Kidney glomerular epithelial cell (primary cell): Measurements from ENCODE around the gene ABCC6.
A peak's percentile ranks its signal among the peaks of the same experiment; 100 is the strongest.
"Not testable (repeated sequence)": the region's sequence is repeated elsewhere in the genome, so short reads cannot be mapped to it uniquely, and the experiment has no call there.

Experiments
- DNase-seq: peaks from one replicate; lab custom pipeline; 2025; lab: John Stamatoyannopoulos, UW

Gene ABCC6

DNA sequence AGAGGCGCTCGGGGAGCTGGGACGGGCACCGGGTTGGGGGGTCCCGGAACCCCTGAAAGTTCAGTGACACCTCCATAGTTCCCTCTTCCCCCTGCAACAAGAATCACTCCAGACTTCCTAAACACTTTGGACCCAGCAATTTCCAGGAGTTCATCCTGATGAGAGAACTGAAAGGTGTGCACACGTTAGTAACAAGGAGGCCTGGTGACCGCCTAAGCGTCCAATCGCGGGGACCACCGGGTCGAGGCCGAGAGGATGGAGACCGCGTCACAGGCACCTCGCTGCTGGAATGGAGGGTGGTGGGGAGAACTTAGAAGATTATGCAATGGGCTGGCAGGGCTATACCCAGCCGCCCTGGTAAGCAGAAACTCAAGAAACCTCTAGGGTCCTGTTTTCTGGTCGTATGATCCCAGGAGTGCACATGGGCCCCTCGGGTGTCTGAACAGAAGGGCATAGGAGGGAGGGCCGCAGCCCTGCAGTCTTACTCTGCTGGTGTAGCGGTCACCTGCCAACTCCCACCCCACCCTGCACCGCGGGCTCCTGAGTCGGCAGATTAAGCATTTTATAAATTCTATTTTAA is 458 bp upstream of the ABCC6 start:
- not testable (repeated sequence) for DNase-seq

DNA sequence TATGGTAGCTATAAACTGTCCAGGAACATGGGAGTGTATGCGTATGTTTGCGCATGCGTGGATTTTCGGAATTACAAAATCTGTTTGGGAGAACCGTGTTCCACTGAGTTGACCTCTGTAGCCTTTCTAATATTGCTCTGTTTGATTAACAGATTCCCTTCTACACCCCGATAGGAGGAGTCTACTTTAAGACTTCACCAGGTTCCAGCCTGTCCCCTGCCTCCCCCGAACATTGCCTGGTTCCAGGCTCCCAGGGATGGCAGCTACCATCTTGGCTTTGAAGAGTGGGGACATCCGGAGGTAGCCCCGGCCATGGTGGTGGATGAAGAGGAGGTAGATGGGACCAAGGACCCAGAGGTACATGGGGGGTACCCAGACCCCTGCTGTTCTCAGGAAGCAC is 1.9 kb downstream of the ABCC6 start:
- not testable (repeated sequence) for DNase-seq

DNA sequence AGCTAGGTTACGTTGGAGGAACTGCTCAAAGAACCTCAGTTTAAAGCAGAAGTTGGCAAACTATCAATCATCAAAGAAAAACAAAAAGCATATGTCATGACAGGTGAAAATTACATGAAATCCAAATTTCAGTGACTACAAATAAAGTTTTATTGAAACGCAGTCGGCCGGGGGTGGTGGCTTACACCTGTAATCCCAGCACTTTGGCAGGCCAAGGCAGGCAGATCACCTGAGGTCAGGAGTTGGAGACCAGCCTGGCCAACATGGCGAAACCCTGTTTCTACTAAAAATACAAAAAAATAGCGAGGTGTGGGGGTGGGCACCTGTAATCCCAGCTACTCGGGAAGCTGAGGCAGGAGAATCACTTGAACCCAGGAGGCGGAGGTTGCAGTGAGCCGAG is 2.8 kb downstream of the ABCC6 start:
- DNase-seq: not testable (repeated sequence)

DNA sequence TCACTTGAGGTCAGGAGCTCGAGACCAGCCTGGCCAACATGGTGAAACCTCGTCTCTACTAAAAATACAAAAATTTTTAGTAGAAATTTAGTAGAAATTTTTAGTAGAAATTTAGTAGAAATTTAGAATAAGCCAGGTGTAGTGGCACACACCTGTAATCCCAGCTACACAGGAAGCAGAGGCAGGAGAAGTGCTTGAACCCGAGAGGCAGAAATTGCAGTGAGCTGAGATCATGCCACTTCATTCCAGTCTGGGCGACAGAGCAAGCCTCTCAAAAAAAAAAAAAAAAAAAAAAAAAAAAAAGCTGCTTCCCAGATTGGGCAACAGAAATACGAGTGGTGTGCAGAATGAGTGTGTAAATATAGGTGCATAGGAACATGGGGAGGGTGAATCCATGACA is 4.5 kb downstream of the ABCC6 start:
- DNase-seq: not testable (repeated sequence)

DNA sequence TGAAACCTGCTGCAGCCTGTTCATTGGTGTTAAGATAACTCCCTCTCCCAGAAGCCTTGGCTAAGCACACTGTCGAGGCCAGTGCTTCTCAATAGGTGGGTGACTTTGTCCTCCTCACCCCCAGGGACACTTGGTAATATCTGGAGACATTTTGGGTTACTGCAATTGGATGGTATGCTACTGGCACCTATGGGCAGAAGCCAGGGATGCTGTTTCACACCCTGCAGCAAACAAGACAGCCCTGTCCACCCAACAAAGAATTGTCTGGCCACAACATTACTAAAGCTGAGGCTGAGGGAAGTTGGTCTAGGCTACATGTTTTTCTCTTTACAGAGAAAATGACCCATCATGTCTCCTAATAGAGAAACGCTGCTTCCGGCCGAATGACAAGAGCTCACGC is 4.9 kb downstream of the ABCC6 start:
- not testable (repeated sequence) for DNase-seq

DNA sequence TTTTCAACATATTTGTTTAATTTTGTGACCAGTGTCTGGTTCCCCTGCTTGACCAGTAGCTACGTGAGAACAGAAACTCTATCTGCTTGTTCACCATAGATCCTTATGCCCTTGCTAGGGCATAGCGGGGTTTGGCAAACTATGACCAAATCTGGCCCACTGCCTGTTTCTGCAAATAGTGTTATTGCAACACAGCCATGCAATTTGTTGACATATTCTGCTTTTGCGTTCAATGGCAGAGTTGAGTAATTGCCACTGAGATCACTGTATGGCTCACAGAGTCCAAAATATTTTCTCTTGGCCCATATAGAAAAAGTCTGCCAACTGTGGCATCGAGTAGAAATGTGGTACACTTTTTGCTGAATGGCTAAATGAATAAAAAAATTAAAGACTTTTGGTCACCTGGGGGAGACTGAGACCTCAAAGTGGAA is 9.4 kb downstream of the ABCC6 start:
- DNase-seq: not testable (repeated sequence)

DNA sequence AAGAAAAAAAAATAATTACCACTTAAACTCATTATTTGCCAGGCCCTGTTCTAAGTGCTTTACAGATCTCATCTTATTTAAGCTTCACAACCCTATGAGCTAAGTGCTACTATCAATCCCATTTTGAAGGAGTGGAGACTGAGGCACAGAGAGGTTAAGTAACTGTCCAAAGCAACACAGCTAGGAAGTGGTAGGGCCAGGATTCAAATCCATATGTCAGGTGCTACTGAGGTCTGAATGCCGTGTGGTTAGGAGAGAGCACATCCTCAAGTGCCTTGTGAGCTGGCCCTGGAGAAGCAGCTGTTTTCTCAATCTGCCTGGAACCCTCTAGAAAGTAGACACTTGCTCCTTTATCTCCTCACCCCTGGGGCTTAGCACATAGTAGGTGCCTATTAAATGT is 11.9 kb downstream of the ABCC6 start:
- not testable (repeated sequence) for DNase-seq

DNA sequence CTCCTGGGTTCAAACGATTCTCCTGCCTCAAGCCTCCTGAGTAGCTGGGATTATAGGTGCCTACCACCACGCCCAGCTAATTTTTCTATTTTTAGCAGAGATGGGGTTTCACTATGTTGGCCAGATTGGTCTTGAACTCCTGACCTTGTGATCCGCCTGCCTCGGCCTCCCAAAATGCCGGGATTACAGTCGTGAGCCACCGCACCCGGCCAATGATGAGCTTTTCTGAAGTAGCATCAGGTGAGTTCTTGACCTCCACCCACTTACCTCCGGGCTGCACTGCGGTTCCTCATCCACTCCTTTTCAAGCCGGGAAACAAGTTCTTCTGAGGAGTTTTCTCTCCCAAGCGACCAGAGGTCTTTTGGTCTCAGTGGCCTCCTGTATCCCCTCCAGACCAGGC is 14.8 kb downstream of the ABCC6 start:
- not testable (repeated sequence) for DNase-seq

DNA sequence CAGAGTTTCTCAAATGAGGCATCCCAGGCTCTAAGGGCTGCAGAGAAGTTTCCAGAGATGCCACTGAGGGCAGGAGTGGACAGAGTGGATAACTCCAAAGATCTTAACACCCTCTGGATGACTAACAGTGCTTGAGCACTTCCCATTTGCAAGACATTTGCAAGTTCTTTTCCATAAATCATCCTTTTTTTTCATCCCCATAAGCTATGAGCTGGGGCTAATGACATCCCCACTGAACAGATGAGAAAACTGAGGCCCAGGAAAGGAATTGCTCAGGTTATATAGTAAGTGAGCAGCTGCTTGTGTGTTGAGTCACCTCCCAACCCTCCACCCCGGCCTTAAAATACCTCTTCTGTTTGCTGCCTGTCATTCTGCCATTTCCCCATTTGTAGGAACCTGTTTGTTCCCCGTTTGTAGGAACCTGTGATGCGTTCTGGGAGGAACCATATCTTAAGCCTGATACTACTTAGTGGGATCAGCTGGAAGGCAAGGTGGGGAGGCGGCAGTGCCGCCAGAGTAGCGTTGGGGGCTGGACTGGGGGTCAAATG is 15.4 kb downstream of the ABCC6 start:
- DNase-seq: not testable (repeated sequence)

DNA sequence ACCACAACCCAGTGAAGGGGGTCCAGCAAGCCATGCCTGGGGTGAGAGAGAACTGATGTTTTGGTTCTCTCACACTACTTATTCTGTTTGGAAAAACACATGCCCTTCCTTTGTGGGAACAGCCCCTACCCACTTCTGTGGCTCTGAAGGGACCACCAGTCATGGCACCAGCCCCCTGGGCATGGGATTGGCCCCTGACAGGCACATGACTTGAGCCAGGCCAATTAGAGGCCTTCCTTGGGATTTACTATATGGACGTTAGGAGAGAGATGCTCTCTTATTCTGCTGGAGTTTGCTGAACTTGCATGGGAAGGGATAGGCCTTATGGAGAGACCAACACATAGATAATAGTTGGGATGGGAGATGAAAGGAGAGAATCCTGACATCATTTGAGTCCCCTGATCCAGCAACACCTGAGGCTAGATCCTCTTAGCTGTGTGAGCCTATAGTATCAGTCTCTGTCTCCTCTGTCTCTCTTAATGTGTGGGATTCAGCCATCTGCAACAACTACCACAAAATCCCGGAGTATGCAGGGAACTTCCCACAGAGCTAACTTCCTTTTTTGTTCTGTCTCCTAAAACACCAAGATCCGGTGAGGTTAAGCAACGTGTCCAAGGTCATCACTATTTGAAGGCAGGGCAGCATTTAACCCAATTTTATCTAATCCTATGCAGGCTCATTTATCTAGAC is 16.1 kb downstream of the ABCC6 start:
- DNase-seq: not testable (repeated sequence)

DNA sequence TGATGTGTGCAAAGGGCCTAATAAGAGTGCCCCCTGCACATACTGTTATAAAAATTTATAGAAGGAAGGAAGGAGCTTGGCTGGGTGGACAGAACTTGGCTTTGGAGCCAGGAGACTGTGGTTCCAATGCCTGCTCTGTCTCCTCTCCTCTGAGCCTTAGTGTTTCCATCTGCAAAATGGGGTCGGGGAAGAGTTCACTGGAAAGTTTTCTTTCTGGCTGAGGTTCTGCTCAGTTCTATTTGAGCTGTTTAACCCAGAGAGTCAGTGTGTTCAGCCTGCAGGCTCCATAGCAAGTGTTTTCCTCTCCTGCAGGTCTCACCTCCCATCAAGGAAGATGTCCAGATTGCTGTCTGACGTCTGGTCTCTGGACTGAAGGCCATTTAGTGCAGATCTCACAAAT is 17.4 kb downstream of the ABCC6 start:
- not testable (repeated sequence) for DNase-seq

DNA sequence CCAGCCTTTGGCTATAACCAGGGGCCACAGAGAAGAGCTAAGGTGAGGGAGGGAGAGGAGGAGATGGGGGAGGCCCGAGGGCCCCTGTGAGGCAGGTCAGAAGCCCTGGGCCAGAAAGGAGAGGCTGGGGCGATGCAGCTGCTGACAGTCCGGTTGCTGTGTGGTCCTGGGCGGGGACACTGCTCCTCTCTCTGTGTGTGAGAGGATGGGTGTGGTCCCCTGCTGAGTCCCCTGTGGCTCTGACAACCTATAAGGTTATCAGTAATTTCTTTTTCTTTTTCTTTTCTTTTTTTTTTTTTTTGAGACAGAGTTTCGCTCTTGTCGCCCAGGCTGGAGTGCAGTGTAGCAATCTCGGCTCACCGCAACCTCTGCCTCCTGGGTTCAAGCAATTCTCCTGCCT is 18.7 kb downstream of the ABCC6 start:
- not testable (repeated sequence) for DNase-seq

DNA sequence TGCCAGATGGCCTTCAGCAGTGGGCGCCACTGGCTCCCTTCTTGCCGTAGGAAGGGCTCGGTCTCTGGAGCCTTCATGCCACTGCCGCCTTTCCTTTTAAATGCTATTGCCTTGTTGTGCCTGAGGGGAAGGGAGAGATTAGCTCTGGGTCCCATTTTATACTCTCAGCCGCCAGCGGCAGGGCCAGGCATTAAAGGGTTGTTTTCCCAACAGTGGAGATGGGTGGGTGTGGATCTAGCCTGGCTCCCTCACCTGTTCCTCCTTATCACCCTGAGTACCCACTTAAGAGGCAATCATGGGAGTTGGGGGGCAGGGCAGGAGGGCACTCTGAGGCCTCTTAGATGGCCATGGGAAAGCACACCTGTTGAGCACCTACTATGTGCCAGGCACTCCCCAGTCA is 19.8 kb downstream of the ABCC6 start:
- not testable (repeated sequence) for DNase-seq

DNA sequence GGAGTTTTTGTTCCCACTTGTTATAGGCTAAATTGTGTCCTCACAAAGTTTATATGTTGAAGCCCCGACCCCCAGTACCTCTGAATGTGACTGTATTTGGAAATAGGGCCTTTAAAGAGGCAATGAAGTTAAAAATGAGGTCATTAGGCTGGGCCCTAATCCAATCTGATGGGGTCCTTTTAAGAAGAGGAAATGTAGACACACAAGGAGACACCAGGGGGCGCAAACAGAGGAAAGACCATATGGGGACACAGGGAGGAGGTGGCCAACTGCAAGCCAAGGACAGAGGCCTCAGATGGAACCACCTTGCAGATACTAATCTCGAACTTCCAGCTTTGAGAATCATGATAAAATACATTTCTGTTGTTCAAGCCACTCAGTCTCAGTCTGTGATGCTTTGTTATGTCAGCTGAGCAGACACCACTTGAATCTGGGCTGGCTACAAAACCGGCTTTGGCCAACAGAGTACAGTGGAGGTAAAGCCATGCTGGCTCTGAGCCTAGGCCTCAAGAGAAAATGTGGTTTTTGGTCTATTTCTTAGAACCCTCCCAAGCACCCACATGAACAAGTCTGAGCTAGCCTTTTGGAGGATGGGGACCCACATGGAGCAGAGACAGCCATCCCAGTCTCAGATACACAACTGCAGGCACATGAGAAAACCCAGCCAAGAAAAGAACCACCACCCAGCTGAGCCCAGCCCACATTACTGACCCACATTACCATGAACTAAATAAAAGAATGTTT is 20.7 kb downstream of the ABCC6 start:
- peak; percentile 7 for DNase-seq

DNA sequence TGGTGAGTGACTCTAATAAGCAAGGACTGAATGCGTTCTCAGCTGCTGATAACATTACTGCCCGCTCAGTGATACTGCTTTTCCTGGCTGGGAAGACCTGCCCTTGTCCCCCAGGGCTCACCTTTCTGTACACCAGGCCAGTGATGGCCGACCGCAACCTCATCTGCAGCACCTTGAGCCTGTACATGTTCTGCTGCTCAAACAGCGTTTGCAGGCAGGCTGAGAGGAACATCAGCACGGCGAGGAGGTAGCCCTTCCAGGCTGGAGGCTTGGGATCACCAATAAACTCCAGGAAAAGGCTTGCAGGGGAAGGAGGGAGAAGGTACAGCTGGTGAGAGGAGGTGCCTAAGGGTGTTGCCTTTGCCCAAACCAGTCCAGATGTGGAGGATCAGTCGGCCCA is 21.4 kb downstream of the ABCC6 start:
- not testable (repeated sequence) for DNase-seq

DNA sequence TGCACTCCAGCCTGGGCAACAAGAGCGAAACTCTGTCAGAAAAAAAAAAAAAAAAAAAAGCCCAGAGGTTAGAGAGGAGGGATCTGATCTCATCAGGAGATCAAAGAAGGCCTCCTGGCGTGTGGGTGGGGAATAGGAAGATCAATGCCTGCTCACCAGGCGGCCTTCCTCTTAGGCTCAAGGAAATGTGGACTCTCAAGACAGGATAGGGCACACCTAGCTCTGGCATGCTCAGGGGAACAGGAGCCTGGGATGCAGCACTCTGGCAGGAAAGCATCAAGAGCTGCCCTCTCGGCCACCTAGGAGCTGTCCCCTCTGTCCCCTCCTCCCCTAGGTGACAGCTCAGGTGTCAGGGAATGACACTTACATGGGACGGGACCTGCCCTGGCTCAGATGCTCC is 22.9 kb downstream of the ABCC6 start:
- not testable (repeated sequence) for DNase-seq

DNA sequence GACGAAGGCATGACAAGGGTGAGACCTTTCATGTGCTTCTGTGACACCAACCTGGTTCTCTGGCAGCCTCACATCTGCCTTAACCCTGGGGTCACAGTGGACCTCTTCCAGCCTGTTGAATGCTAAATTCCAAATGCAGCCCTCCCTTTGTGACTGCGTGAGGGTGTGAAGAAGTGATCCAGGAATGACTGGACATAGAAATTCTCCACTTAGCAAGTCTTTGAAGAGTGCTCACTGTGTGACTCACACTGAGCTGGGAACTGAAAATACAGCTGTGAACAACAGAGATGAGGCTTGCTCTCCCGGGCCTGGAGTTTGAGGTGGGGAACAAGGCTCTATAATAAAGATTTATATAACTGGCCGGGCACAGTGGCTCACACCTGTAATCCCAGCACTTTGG is 23.9 kb downstream of the ABCC6 start:
- DNase-seq: not testable (repeated sequence)

DNA sequence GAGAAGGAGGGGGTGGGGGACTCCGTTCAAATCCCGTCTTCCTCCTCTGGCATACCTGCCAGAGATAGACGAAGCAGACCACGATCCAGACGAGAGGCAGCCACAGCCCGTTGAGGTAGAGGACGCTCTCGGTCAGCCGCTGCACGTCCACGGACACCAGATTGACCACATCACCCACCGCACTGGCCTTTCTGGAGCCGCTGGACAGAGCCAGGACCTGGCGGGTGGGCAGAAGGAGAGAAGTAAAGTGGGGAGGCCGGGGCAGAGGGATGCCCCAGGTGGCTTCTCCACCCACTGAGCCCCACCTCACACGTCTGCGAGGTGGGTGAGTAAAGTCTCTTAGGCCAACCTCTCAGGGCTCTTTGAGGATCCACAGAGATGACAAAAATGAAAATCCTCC is 25.3 kb downstream of the ABCC6 start:
- DNase-seq: no peak

DNA sequence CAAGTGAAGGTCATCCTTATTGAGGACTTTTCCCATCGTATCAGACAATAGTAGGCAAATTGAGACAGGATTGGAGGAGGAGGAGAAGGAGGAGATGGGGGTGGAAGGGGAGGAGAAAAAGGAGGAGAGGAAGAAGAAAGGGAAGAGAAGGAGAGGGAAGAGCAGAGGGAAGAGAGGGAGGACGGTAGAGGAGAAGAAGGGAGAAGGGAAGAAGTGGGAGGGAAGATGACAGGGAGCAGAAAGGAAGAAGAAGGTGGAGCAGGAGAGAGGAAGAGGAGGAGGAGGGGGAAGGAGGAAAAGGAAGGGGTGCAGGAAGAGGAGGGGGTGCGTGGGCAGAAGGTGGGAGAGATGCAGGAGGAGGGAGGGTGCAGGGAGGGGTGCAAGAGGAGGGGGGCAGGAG is 26.0 kb downstream of the ABCC6 start:
- DNase-seq: no peak

DNA sequence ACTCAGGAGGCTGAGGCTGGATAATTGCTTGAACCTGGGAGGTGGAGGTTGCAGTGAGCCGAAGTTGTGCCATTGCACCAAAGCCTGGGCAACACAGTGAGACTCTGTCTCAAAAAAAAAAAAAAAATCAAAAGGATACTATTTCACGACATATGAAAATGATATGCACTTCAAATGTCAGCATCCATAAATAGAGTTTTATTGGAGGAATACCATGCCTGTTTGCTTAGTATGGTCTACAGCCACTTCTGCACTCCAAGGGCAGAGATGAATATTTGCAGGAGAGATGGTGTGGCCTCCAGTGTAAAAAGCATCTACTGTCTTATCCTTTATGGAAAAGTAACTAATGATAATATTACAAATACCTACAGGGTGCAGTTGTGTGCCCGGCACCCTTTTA is 27.2 kb downstream of the ABCC6 start:
- DNase-seq: no peak

DNA sequence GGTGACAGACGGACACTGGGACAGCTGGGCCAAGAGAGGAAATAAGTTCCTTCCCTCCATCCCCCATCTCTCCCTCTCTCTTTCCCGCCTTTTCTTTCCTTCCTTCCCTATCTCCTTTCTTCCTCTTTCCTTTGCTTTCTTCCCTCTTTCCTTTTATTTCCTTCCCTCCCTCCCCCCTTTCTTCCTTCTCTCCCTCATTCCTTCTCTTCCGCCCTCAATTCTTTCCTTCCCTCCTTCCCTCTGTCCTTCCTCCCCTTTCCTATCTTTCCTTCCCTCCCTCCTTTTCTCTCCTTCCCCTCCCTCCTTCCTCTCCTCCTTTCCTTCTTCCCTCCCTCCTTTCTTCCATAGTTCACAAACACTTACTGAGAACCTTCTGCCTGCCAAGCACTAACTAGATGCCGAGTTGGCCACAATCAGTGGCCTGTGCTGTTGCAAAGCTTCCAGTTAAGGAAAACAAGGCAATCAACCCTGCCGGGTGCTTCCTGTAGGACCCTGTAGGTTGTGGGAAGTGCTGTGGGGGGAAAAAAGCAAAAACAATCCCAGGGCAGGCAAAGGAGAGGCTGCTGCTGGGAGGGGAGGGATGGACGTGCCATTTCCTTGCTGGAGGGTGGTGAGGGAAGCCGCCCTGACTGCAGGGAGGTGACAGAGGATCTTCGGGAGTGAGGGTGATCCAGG is 31.7 kb downstream of the ABCC6 start:
- no peak for DNase-seq

DNA sequence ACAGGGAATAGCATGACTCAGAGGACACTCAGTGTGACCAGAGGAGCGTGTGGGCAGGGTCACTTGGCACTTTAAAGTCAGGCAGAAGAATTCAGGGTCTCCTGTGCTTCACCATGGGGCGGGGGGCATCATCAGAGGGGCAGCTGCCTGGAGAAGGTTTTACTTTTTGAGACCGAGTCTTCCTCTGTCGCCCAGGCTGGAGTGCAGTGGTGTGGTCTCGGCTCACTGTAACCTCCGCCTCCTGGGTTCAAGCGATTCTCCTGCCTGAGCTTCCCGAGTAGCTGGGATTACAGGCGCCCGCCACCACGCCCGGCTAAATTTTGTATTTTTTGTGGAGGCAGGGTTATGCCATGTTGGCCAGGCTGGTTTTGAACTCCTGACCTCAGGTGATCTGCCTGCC is 32.3 kb downstream of the ABCC6 start:
- not testable (repeated sequence) for DNase-seq
